Prostate gland (tissue), 2 donors: ENCODE data around the gene ABCA7. TPM values are rescaled to one million over a fixed set of nuclear protein-coding genes. Genes with fewer than 3 reads are reported as not detected.

Experiments
- DNase-seq: peaks from one replicate; pipeline ENCODE4 v3.0.0-alpha.2; 2019; ENCODE audit warnings: low spot score
- H3K27ac ChIP-seq, 2 donors: fragments of 200-600 bp; sonication (generic); 2 replicates each; pipeline ENCODE4 v1.5.1; 2017 to 2019
- H3K27me3 ChIP-seq: fragments of 200-600 bp; sonication (generic); replicated peaks from 2 replicates; pipeline ENCODE4 v1.5.1; 2019; ENCODE audit not compliant: insufficient read depth
- H3K36me3 ChIP-seq, 2 donors: fragments of 200-600 bp; sonication (generic); 1 replicate in 1 of 2; 2 replicates in 1 of 2; pipeline versions ENCODE4 v1.5.1 to v1.8.1; 2017 to 2019
- H3K4me1 ChIP-seq: fragments of 200-600 bp; sonication (generic); replicated peaks from 2 replicates; pipeline ENCODE4 v1.5.1; 2019
- H3K4me3 ChIP-seq, 2 donors: fragments of 200-600 bp; sonication (generic); 2 replicates each; pipeline ENCODE4 v1.5.1; 2017 to 2019
- H3K9me3 ChIP-seq: fragments of 200-600 bp; sonication (generic); 2 replicates; pipeline ENCODE4 v1.5.1; 2017
- CTCF ChIP-seq, 4 experiments: fragments of 200-600 bp in 2 of 4; fragments of 450-650 bp in 2 of 4; sonication (generic) in 2 of 4; IDR thresholded peaks; 1 replicate in 3 of 4; 2 replicates in 1 of 4; pipeline ENCODE4 v1.5.1; 2016 to 2019; ENCODE audit warnings: antibody characterized with exemption in 4 of 4, mild to moderate bottlenecking in 2 of 4, moderate library complexity in 2 of 4
- POLR2A ChIP-seq: fragments of 450-650 bp; IDR thresholded peaks from one replicate; pipeline ENCODE4 v1.6.1; 2016; ENCODE audit warnings: antibody characterized with exemption, mild to moderate bottlenecking
- POLR2AphosphoS5 ChIP-seq: sonication (generic); formaldehyde crosslinking; IDR thresholded peaks from one replicate; pipeline ENCODE4 v1.6.1; 2017; ENCODE audit warnings: antibody characterized with exemption
- WGBS: methylation state at CpG from one replicate; pipeline ENCODE4 v1.1.5; 2018; 5-methylcytosine and 5-hydroxymethylcytosine counted together
- intact Hi-C: fragments of 100-400 bp; cut with DNase I; formaldehyde crosslinking; loops from one replicate; pipeline ENCODE4 v1.14.2; 2022
- total RNA-seq, 2 donors: library from RNA; depleted of rRNA; stranded (reverse); fragments of >200 nt; gene quantifications; one replicate each; pipeline ENCODE4 v1.1.0, GENCODE V29; 2016

The ABCA7 gene
- total RNA-seq, 2 donors from 2014 or later = 16.2 to 25.1 TPM

GRCh38 chr19:1076951-1077350, 37.0 kb downstream of the ABCA7 start:
- intact Hi-C loops = no loop called here
- Histone ChIP-seq H3K27ac (no peak overlapping the region), H3K9me3 (no peaks in the 10 kb centered on the region), H3K27me3 (no peaks in the 10 kb centered on the region), H3K36me3 (no peaks in the 10 kb centered on the region), H3K4me3 (peak overlapping the region; percentile 9 to 13), H3K4me1 (no peaks in the 10 kb centered on the region)
- no peak for DNase-seq
- TF ChIP-seq CTCF (IDR thresholded peaks at IDR 0.05) (no peak), POLR2A (no peak), POLR2AphosphoS5 (peak; percentile 13)
- WGBS = 44% methylated on average over 16 of the region's 16 CpGs

- Histone ChIP-seq H3K36me3 (no peaks in the 10 kb centered on the region), H3K4me1 (no peaks in the 10 kb centered on the region), H3K27me3 (no peaks in the 10 kb centered on the region), H3K9me3 (no peaks in the 10 kb centered on the region), H3K4me3 (no peak overlapping the region), H3K27ac (no peak overlapping the region)
- 90% methylated on average over 44 of the region's 45 CpGs for WGBS
- intact Hi-C loops = no loop called here
- no peak for DNase-seq
- TF ChIP-seq POLR2AphosphoS5 = no peak
- TF ChIP-seq POLR2A = no peak
- no peak for TF ChIP-seq CTCF (IDR thresholded peaks at IDR 0.05)
These were observed 39.7 kb downstream of the ABCA7 start for GRCh38 chr19:1079566-1080111.

- TF ChIP-seq POLR2AphosphoS5 (no peak), POLR2A (no peak), CTCF (IDR thresholded peaks at IDR 0.05) (no peak)
- H3K36me3 ChIP-seq = no peaks in the 10 kb centered on the region
- no peaks in the 10 kb centered on the region for H3K4me1 ChIP-seq
- no peaks in the 10 kb centered on the region for H3K27me3 ChIP-seq
- 95% methylated on average over 50 of the region's 50 CpGs for WGBS
- no peak overlapping the region for H3K4me3 ChIP-seq
- no peak overlapping the region for H3K27ac ChIP-seq
- intact Hi-C loops = no loop called here
- no peak for DNase-seq
- no peaks in the 10 kb centered on the region for H3K9me3 ChIP-seq
These were observed 40.7 kb downstream of the ABCA7 start for GRCh38 chr19:1080360-1081161.

GRCh38 chr19:1081301-1082164, 41.6 kb downstream of the ABCA7 start:
- no peak for DNase-seq
- Histone ChIP-seq H3K36me3 (no peaks in the 10 kb centered on the region), H3K9me3 (no peaks in the 10 kb centered on the region), H3K4me3 (no peak overlapping the region), H3K27ac (peak overlapping the region in 1 of 2 donors; percentile 23), H3K4me1 (no peaks in the 10 kb centered on the region), H3K27me3 (no peaks in the 10 kb centered on the region)
- 65% methylated on average over 52 of the region's 58 CpGs for WGBS
- intact Hi-C loops = no loop called here
- TF ChIP-seq POLR2A (no peak), POLR2AphosphoS5 (no peak), CTCF (IDR thresholded peaks at IDR 0.05) (no peak)
